ENCODE data around the gene KIF4A. TPM values are rescaled to one million over a fixed set of nuclear protein-coding genes. Genes with fewer than 3 reads are reported as not detected.

Gene KIF4A
- polyA plus RNA-seq, 1 donor (not counting 4 experiments of a cell fraction or from before 2014, with no cell fraction given): 7.1 TPM

DNA sequence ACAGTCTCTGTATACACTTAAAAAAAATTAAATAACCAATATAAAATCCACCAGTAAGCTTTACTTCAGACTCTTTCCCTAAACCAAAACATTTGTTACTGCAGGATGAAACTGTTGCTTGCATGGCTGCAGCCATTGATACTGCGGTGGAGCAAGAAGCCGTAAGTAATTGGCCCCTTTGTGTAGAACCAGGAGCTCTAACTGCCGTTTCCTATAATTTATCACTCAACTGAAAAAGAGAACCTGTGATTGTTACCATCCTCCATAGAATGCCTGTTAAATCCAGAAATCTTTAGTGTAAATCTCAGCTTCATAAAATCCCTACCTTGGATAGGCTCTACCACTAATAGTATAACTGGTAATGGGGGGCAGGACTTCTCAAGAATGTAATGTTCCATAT is 62.6 kb downstream of the KIF4A start:
- Histone ChIP-seq H3K9ac (ENCODE audit: control insufficient read depth, extremely low read depth, insufficient read depth, low read length) (no peak overlapping the region), H3K4me3 (ENCODE audit: control insufficient read depth in 2 of 3, extremely low read depth in 1 of 3, insufficient read depth in 2 of 3, low read depth in 1 of 3, low read length in 3 of 3) (no peak overlapping the region), H3K9me3 (ENCODE audit: control insufficient read depth, low read depth, low read length) (no peaks in the 10 kb centered on the region), H3K4me1 (ENCODE audit: control insufficient read depth, extremely low read depth, insufficient read depth, low read length) (no peaks in the 10 kb centered on the region), H3K9me1 (ENCODE audit: control insufficient read depth, extremely low read depth, insufficient read depth, low read length) (no peaks in the 10 kb centered on the region), H3K27ac (ENCODE audit: control insufficient read depth, insufficient read depth, low read length) (no peak overlapping the region), H3K27me3 (ENCODE audit: control insufficient read depth, extremely low read depth, insufficient read depth, low read length) (no peaks in the 10 kb centered on the region), H3K79me2 (ENCODE audit: control insufficient read depth, insufficient read depth, low read length) (no peaks in the 10 kb centered on the region), H2AFZ (ENCODE audit: control insufficient read depth, low read length) (no peak overlapping the region), H4K20me1 (ENCODE audit: control insufficient read depth, extremely low read depth, insufficient read depth, low read length) (no peaks in the 10 kb centered on the region), H3K36me3 (ENCODE audit: control insufficient read depth in 2 of 2, extremely low read depth in 1 of 2, insufficient read depth in 2 of 2, low read length in 2 of 2) (no peaks in the 10 kb centered on the region), H3K4me2 (ENCODE audit: control insufficient read depth, extremely low read depth, insufficient read depth, low read depth, low read length) (no peak overlapping the region)
- TF ChIP-seq, protein P1, sequence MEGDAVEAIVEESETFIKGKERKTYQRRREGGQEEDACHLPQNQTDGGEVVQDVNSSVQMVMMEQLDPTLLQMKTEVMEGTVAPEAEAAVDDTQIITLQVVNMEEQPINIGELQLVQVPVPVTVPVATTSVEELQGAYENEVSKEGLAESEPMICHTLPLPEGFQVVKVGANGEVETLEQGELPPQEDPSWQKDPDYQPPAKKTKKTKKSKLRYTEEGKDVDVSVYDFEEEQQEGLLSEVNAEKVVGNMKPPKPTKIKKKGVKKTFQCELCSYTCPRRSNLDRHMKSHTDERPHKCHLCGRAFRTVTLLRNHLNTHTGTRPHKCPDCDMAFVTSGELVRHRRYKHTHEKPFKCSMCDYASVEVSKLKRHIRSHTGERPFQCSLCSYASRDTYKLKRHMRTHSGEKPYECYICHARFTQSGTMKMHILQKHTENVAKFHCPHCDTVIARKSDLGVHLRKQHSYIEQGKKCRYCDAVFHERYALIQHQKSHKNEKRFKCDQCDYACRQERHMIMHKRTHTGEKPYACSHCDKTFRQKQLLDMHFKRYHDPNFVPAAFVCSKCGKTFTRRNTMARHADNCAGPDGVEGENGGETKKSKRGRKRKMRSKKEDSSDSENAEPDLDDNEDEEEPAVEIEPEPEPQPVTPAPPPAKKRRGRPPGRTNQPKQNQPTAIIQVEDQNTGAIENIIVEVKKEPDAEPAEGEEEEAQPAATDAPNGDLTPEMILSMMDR (optimal IDR thresholded peaks at IDR 0.05 in 1 of 3, IDR thresholded peaks at IDR 0.05 in 1 of 3, conservative IDR thresholded peaks at IDR 0.05 in 1 of 3; ENCODE audit: extremely low read depth in 1 of 3, insufficient read depth in 2 of 3, low read length in 3 of 3): no peak
- no peak for TF ChIP-seq EZH2 (IDR thresholded peaks at IDR 0.05; ENCODE audit: low read length)
- dilution Hi-C loops (cut with MboI; ENCODE audit: extremely low pct_ligation_motif_present, low sequenced_read_pairs): no loop called here
- DNase-seq (ENCODE audit: low read depth, low spot score) (no peak), FAIRE-seq (no peak)

DNA sequence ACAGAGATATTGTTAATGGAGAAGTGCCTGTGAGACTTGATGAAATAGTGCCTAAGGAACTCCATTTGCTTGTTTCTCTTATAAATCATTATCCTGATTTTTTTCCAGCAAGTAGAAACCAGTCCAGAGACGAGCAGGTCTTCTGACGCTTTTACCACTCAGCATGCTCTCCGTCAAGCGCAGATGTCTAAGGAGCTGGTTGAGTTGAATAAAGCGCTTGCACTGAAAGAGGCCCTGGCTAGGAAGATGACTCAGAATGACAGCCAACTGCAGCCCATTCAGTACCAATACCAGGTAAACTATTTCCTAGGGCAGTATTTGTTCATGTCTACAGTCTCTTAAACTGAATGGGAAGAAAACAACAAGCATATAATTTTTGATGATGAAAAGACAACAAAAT is 63.6 kb downstream of the KIF4A start:
- Histone ChIP-seq H3K4me1 (ENCODE audit: control insufficient read depth, extremely low read depth, insufficient read depth, low read length) (no peaks in the 10 kb centered on the region), H3K9ac (ENCODE audit: control insufficient read depth, extremely low read depth, insufficient read depth, low read length) (no peak overlapping the region), H3K36me3 (ENCODE audit: control insufficient read depth in 2 of 2, extremely low read depth in 1 of 2, insufficient read depth in 2 of 2, low read length in 2 of 2) (no peaks in the 10 kb centered on the region), H3K4me2 (ENCODE audit: control insufficient read depth, extremely low read depth, insufficient read depth, low read depth, low read length) (no peak overlapping the region), H3K27ac (ENCODE audit: control insufficient read depth, insufficient read depth, low read length) (no peak overlapping the region), H3K79me2 (ENCODE audit: control insufficient read depth, insufficient read depth, low read length) (no peaks in the 10 kb centered on the region), H2AFZ (ENCODE audit: control insufficient read depth, low read length) (no peak overlapping the region), H3K27me3 (ENCODE audit: control insufficient read depth, extremely low read depth, insufficient read depth, low read length) (no peaks in the 10 kb centered on the region), H4K20me1 (ENCODE audit: control insufficient read depth, extremely low read depth, insufficient read depth, low read length) (no peaks in the 10 kb centered on the region), H3K4me3 (ENCODE audit: control insufficient read depth in 2 of 3, extremely low read depth in 1 of 3, insufficient read depth in 2 of 3, low read depth in 1 of 3, low read length in 3 of 3) (no peak overlapping the region), H3K9me3 (ENCODE audit: control insufficient read depth, low read depth, low read length) (no peaks in the 10 kb centered on the region), H3K9me1 (ENCODE audit: control insufficient read depth, extremely low read depth, insufficient read depth, low read length) (no peaks in the 10 kb centered on the region)
- dilution Hi-C loops (cut with MboI; ENCODE audit: extremely low pct_ligation_motif_present, low sequenced_read_pairs): no loop called here
- DNase-seq (ENCODE audit: low read depth, low spot score): no peak
- FAIRE-seq: no peak
- no peak for TF ChIP-seq EZH2 (IDR thresholded peaks at IDR 0.05; ENCODE audit: low read length)
- TF ChIP-seq, protein P1 (optimal IDR thresholded peaks at IDR 0.05 in 1 of 3, IDR thresholded peaks at IDR 0.05 in 1 of 3, conservative IDR thresholded peaks at IDR 0.05 in 1 of 3; ENCODE audit: extremely low read depth in 1 of 3, insufficient read depth in 2 of 3, low read length in 3 of 3): no peak
